Measurements from ENCODE around the gene NDUFS6.

GRCh38 chr5:1855075-1855474 lies 53.9 kb downstream of the NDUFS6 start:
- TF ChIP-seq TCF12 (IDR thresholded peaks at IDR 0.05; ENCODE audit: low read depth) (no peak), NFIC (IDR thresholded peaks at IDR 0.05) (no peak), TAF1 (IDR thresholded peaks at IDR 0.05; ENCODE audit: low read depth) (no peak), CEBPB (IDR thresholded peaks at IDR 0.05) (no peak), RAD21 (IDR thresholded peaks at IDR 0.05; ENCODE audit: low read depth) (no peak), YY1 (IDR thresholded peaks at IDR 0.05; ENCODE audit: low read depth) (no peak), EGR1 (IDR thresholded peaks at IDR 0.05) (no peak), REST (IDR thresholded peaks at IDR 0.05; ENCODE audit: low read depth) (no peak), ZBTB7A (IDR thresholded peaks at IDR 0.05; ENCODE audit: low read depth) (no peak), USF1 (IDR thresholded peaks at IDR 0.05) (no peak), MAX (IDR thresholded peaks at IDR 0.05) (no peak), CREB1 (IDR thresholded peaks at IDR 0.05; ENCODE audit: low read depth) (no peak), EP300 (IDR thresholded peaks at IDR 0.05; ENCODE audit: borderline replicate concordance) (no peak)

Data from Ishikawa (cell line).